BE2C (cell line): ENCODE results near the gene COQ8B.
"Not testable (repeated sequence)": the region's sequence is repeated elsewhere in the genome, so short reads cannot be mapped to it uniquely, and the experiment has no call there.

ENCODE experiments used
- DNase-seq: peaks from one replicate; pipeline ENCODE4 v3.0.0-alpha.2; 2020
- H3K27me3 ChIP-seq: fragments of 250-450 bp; sonication (Bioruptor Pico); 2 replicates; pipeline ENCODE4 v1.5.1; 2020; ENCODE audit warnings: mild to moderate bottlenecking
- H3K36me3 ChIP-seq: fragments of 250-450 bp; sonication (Bioruptor Pico); 2 replicates; pipeline ENCODE4 v1.5.1; 2020; ENCODE audit warnings: mild to moderate bottlenecking
- H3K4me1 ChIP-seq: fragments of 250-450 bp; sonication (Bioruptor Pico); 2 replicates; pipeline ENCODE4 v1.5.1; 2020
- H3K4me3 ChIP-seq: 2 replicates; pipeline ENCODE4 v1.5.1; 2011; ENCODE audit warnings: low read depth, low read length
- H3K9me3 ChIP-seq: fragments of 250-450 bp; sonication (Bioruptor Pico); 2 replicates; pipeline ENCODE4 v1.5.1; 2020
- TF ChIP-seq, protein P1 (sequence below): IDR thresholded peaks from 2 replicates; pipeline ENCODE4 v1.5.1; 2012; ENCODE audit warnings: mild to moderate bottlenecking, low read depth, low read length

The COQ8B gene

GRCh38 chr19:40659566-40659965 is 57.1 kb downstream of the COQ8B start:
- Histone ChIP-seq H3K27me3 (no peaks in the 10 kb centered on the region), H3K4me3 (no peak overlapping the region), H3K9me3 (no peaks in the 10 kb centered on the region), H3K36me3 (no peaks in the 10 kb centered on the region), H3K4me1 (peaks cover 3% of the 10 kb centered on the region; the same call in 1 of the 2 replicates)
- TF ChIP-seq, protein P1, sequence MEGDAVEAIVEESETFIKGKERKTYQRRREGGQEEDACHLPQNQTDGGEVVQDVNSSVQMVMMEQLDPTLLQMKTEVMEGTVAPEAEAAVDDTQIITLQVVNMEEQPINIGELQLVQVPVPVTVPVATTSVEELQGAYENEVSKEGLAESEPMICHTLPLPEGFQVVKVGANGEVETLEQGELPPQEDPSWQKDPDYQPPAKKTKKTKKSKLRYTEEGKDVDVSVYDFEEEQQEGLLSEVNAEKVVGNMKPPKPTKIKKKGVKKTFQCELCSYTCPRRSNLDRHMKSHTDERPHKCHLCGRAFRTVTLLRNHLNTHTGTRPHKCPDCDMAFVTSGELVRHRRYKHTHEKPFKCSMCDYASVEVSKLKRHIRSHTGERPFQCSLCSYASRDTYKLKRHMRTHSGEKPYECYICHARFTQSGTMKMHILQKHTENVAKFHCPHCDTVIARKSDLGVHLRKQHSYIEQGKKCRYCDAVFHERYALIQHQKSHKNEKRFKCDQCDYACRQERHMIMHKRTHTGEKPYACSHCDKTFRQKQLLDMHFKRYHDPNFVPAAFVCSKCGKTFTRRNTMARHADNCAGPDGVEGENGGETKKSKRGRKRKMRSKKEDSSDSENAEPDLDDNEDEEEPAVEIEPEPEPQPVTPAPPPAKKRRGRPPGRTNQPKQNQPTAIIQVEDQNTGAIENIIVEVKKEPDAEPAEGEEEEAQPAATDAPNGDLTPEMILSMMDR, result no peak
- DNase-seq, result no peak

- TF ChIP-seq, protein P1, result no peak
- DNase-seq, result no peak
- H3K27me3 ChIP-seq, result no peaks in the 10 kb centered on the region
- H3K36me3 ChIP-seq, result no peaks in the 10 kb centered on the region
- H3K4me1 ChIP-seq, result peaks cover 3% of the 10 kb centered on the region; the same call in 1 of the 2 replicates
- H3K4me3 ChIP-seq, result no peak overlapping the region
- no peaks in the 10 kb centered on the region for H3K9me3 ChIP-seq
Observed at GRCh38 chr19:40659116-40659515, 57.6 kb downstream of the COQ8B start.

- no peak overlapping the region for H3K4me3 ChIP-seq
- no peaks in the 10 kb centered on the region for H3K36me3 ChIP-seq
- no peaks in the 10 kb centered on the region for H3K27me3 ChIP-seq
- TF ChIP-seq, protein P1, result no peak
- no peaks in the 10 kb centered on the region for H3K4me1 ChIP-seq
- H3K9me3 ChIP-seq, result no peaks in the 10 kb centered on the region
- DNase-seq, result no peak
Observed at GRCh38 chr19:40658031-40658430, 58.7 kb downstream of the COQ8B start.

DNA sequence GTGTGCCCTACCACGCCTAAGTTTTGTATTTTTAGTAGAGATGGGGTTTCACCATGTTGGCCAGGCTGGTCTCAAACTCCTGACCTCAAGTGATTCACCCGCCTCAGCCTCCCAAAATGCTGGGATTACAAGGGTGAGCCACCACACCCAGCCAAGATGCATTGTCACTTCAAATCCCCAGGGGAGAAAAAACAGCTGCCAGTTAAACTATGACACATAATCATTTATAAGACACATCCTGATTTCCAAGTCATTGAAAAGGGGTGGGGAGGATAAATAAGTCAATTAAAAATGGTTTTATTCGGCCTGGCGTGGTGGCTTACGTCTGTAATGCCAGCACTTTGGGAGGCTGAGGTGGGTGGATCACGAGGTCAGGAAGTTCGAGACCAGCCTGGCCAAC is 61.0 kb downstream of the COQ8B start:
- H3K4me3 ChIP-seq, H3K36me3 ChIP-seq, H3K9me3 ChIP-seq, H3K27me3 ChIP-seq, H3K4me1 ChIP-seq, DNase-seq: not testable (repeated sequence)

- H3K27me3 ChIP-seq, H3K9me3 ChIP-seq, H3K4me3 ChIP-seq, H3K4me1 ChIP-seq, H3K36me3 ChIP-seq, DNase-seq: not testable (repeated sequence)
Observed at GRCh38 chr19:40652303-40652702, 64.4 kb downstream of the COQ8B start.

- no peak for DNase-seq
- Histone ChIP-seq H3K9me3 (no peaks in the 10 kb centered on the region), H3K4me3 (no peak overlapping the region), H3K4me1 (no peaks in the 10 kb centered on the region), H3K27me3 (no peaks in the 10 kb centered on the region), H3K36me3 (no peaks in the 10 kb centered on the region)
- TF ChIP-seq, protein P1, result no peak
Observed at GRCh38 chr19:40650749-40651305, 65.9 kb downstream of the COQ8B start.

GRCh38 chr19:40649903-40650675 is 66.6 kb downstream of the COQ8B start:
- not testable (repeated sequence) for H3K4me3 ChIP-seq, DNase-seq, H3K36me3 ChIP-seq, H3K4me1 ChIP-seq, H3K9me3 ChIP-seq, H3K27me3 ChIP-seq
